WI38 (cell line): ENCODE measurements around the gene WDR38.

Experiments
- H3K4me3 ChIP-seq: 2 replicates; pipeline ENCODE4 v1.5.1; 2011; ENCODE audit warnings: low read depth, mild to moderate bottlenecking, control low read depth, low read length
- CTCF ChIP-seq: IDR thresholded peaks from 2 replicates; pipeline ENCODE4 v1.5.1; 2012; ENCODE audit warnings: low read depth, mild to moderate bottlenecking, control low read depth, low read length

Gene WDR38

GRCh38 chr9:124818431-124819281, 34.6 kb upstream of the WDR38 start:
- no peak for TF ChIP-seq CTCF
- H3K4me3 ChIP-seq, result no peak overlapping the region

GRCh38 chr9:124820698-124821623, 32.3 kb upstream of the WDR38 start:
- H3K4me3 ChIP-seq, result no peak overlapping the region
- no peak for TF ChIP-seq CTCF

GRCh38 chr9:124828489-124829333, 24.5 kb upstream of the WDR38 start:
- no peak for TF ChIP-seq CTCF
- H3K4me3 ChIP-seq, result no peak overlapping the region

- TF ChIP-seq CTCF, result no peak
- H3K4me3 ChIP-seq, result no peak overlapping the region
Observed at GRCh38 chr9:124829334-124829669, 24.0 kb upstream of the WDR38 start.

GRCh38 chr9:124830593-124830992, 22.7 kb upstream of the WDR38 start:
- H3K4me3 ChIP-seq, result no peak overlapping the region
- no peak for TF ChIP-seq CTCF

- TF ChIP-seq CTCF, result no peak
- H3K4me3 ChIP-seq, result no peak overlapping the region
Observed at GRCh38 chr9:124831642-124832364, 21.5 kb upstream of the WDR38 start.
